ENCODE measurements around the gene C2CD4C.
"Not testable (repeated sequence)": the region's sequence is repeated elsewhere in the genome, so short reads cannot be mapped to it uniquely, and the experiment has no call there.

The C2CD4C gene

GRCh38 chr19:390386-391206 lies 18.4 kb downstream of the C2CD4C start:
- DNase-seq, result no peak
- no peak overlapping the region for H3K4me3 ChIP-seq (ENCODE audit: insufficient read depth, low read depth, low read length, poor library complexity, severe bottlenecking)
- H3K9me3 ChIP-seq (ENCODE audit: control insufficient read depth, low read length), result no peaks in the 10 kb centered on the region
- H3K27me3 ChIP-seq (replicated peaks; ENCODE audit: control insufficient read depth, insufficient read depth, low read length, poor library complexity, severe bottlenecking), result no peaks in the 10 kb centered on the region
- no peaks in the 10 kb centered on the region for H3K36me3 ChIP-seq (ENCODE audit: control insufficient read depth, insufficient read depth, low read length)
- no peaks in the 10 kb centered on the region for H3K4me1 ChIP-seq (ENCODE audit: control insufficient read depth, insufficient read depth, low read length, poor library complexity, severe bottlenecking)
- H3K27ac ChIP-seq (ENCODE audit: insufficient read depth, low read length, poor library complexity, severe bottlenecking), result no peak overlapping the region

DNA sequence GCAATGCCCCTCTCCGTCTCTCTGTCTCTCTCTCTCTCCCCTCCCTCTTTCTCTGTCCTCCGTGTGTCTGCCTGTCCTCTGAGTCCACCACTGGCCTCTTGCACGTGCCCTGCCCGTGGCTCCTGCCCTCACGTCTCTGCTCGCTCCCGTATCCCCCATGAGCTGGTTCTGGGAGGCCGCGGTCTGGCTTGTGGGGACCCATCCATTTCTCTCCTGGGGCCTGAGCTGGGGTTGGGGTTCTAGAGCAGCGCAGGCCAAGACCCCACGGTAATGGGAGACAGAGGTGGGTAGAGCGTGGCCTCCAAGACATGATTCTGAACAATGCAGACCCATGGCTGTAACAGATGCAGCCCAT lies 19.0 kb downstream of the C2CD4C start:
- no peaks in the 10 kb centered on the region for H3K36me3 ChIP-seq (ENCODE audit: control insufficient read depth, insufficient read depth, low read length)

GRCh38 chr19:389255-389934 lies 19.6 kb downstream of the C2CD4C start:
- Histone ChIP-seq H3K4me3 (ENCODE audit: insufficient read depth, low read depth, low read length, poor library complexity, severe bottlenecking) (no peak overlapping the region), H3K4me1 (ENCODE audit: control insufficient read depth, insufficient read depth, low read length, poor library complexity, severe bottlenecking) (no peaks in the 10 kb centered on the region), H3K27ac (ENCODE audit: insufficient read depth, low read length, poor library complexity, severe bottlenecking) (no peak overlapping the region), H3K9me3 (ENCODE audit: control insufficient read depth, low read length) (no peaks in the 10 kb centered on the region), H3K27me3 (replicated peaks; ENCODE audit: control insufficient read depth, insufficient read depth, low read length, poor library complexity, severe bottlenecking) (peaks cover 4% of the 10 kb centered on the region), H3K36me3 (ENCODE audit: control insufficient read depth, insufficient read depth, low read length) (no peaks in the 10 kb centered on the region)
- no peak for DNase-seq

More for the DNA sequence above, 19.0 kb downstream of the C2CD4C start:
- Histone ChIP-seq H3K4me1 (ENCODE audit: control insufficient read depth, insufficient read depth, low read length, poor library complexity, severe bottlenecking) (no peaks in the 10 kb centered on the region), H3K27me3 (replicated peaks; ENCODE audit: control insufficient read depth, insufficient read depth, low read length, poor library complexity, severe bottlenecking) (no peaks in the 10 kb centered on the region), H3K4me3 (ENCODE audit: insufficient read depth, low read depth, low read length, poor library complexity, severe bottlenecking) (no peak overlapping the region), H3K9me3 (ENCODE audit: control insufficient read depth, low read length) (no peaks in the 10 kb centered on the region), H3K27ac (ENCODE audit: insufficient read depth, low read length, poor library complexity, severe bottlenecking) (no peak overlapping the region)
- no peak for DNase-seq

GRCh38 chr19:388691-389090 lies 20.3 kb downstream of the C2CD4C start:
- H3K4me1 ChIP-seq (ENCODE audit: control insufficient read depth, insufficient read depth, low read length, poor library complexity, severe bottlenecking), result no peaks in the 10 kb centered on the region
- peaks cover 11% of the 10 kb centered on the region for H3K27me3 ChIP-seq (replicated peaks; ENCODE audit: control insufficient read depth, insufficient read depth, low read length, poor library complexity, severe bottlenecking)
- H3K4me3 ChIP-seq (ENCODE audit: insufficient read depth, low read depth, low read length, poor library complexity, severe bottlenecking), result no peak overlapping the region
- no peaks in the 10 kb centered on the region for H3K36me3 ChIP-seq (ENCODE audit: control insufficient read depth, insufficient read depth, low read length)
- H3K27ac ChIP-seq (ENCODE audit: insufficient read depth, low read length, poor library complexity, severe bottlenecking), result no peak overlapping the region
- no peaks in the 10 kb centered on the region for H3K9me3 ChIP-seq (ENCODE audit: control insufficient read depth, low read length)
- DNase-seq, result no peak

DNA sequence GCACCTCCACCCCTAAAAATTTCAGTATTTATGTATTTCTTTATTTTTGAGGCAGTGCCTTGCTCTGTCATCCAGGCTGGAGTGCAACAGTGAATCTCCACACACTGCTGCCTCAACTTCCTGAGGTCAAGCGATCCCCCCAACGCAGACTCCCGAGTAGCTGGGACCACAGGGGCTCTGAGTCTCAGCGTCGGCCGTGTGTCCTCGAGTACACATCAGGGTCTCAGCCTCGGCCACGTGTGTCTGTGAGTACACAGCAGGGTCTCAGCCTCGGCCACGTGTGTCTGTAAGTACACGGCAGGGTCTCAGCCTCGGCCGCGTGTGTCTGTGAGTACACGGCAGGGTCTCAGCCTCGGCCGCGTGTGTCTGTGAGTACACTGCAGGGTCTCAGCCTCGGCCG lies 21.2 kb downstream of the C2CD4C start:
- H3K9me3 ChIP-seq (ENCODE audit: control insufficient read depth, low read length), result no peaks in the 10 kb centered on the region
- H3K36me3 ChIP-seq (ENCODE audit: control insufficient read depth, insufficient read depth, low read length), result no peaks in the 10 kb centered on the region
- no peak overlapping the region for H3K4me3 ChIP-seq (ENCODE audit: insufficient read depth, low read depth, low read length, poor library complexity, severe bottlenecking)
- no peak overlapping the region for H3K27ac ChIP-seq (ENCODE audit: insufficient read depth, low read length, poor library complexity, severe bottlenecking)
- no peak for DNase-seq
- H3K4me1 ChIP-seq (ENCODE audit: control insufficient read depth, insufficient read depth, low read length, poor library complexity, severe bottlenecking), result peaks cover 2% of the 10 kb centered on the region
- H3K27me3 ChIP-seq (replicated peaks; ENCODE audit: control insufficient read depth, insufficient read depth, low read length, poor library complexity, severe bottlenecking), result peaks cover 20% of the 10 kb centered on the region

DNA sequence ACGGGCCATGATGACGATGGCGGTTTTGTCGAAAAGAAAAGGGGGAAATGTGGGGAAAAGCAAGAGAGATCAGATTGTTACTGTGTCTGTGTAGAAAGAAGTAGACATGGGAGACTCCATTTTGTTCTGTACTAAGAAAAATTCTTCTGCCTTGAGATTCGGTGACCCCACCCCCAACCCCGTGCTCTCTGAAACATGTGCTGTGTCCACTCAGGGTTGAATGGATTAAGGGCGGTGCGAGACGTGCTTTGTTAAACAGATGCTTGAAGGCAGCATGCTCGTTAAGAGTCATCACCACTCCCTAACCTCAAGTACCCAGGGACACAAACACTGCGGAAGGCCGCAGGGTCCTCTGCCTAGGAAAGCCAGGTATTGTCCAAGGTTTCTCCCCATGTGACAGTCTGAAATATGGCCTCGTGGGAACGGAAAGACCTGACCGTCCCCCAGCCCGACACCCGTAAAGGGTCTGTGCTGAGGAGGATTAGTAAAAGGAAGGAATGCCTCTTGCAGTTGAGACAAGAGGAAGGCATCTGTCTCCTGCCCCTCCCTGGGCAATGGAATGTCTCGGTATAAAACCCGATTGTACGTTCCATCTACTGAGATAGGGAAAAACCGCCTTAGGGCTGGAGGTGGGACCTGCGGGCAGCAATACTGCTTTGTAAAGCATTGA lies 22.2 kb downstream of the C2CD4C start:
- H3K9me3 ChIP-seq (ENCODE audit: control insufficient read depth, low read length); H3K36me3 ChIP-seq (ENCODE audit: control insufficient read depth, insufficient read depth, low read length); H3K4me3 ChIP-seq (ENCODE audit: insufficient read depth, low read depth, low read length, poor library complexity, severe bottlenecking); H3K27ac ChIP-seq (ENCODE audit: insufficient read depth, low read length, poor library complexity, severe bottlenecking); H3K4me1 ChIP-seq (ENCODE audit: control insufficient read depth, insufficient read depth, low read length, poor library complexity, severe bottlenecking); DNase-seq: not testable (repeated sequence)
- H3K27me3 ChIP-seq (replicated peaks; ENCODE audit: control insufficient read depth, insufficient read depth, low read length, poor library complexity, severe bottlenecking), result peaks cover 21% of the 10 kb centered on the region

GRCh38 chr19:386189-386588 lies 22.8 kb downstream of the C2CD4C start:
- not testable (repeated sequence) for H3K9me3 ChIP-seq (ENCODE audit: control insufficient read depth, low read length); H3K27ac ChIP-seq (ENCODE audit: insufficient read depth, low read length, poor library complexity, severe bottlenecking); H3K36me3 ChIP-seq (ENCODE audit: control insufficient read depth, insufficient read depth, low read length); H3K4me3 ChIP-seq (ENCODE audit: insufficient read depth, low read depth, low read length, poor library complexity, severe bottlenecking); DNase-seq; H3K4me1 ChIP-seq (ENCODE audit: control insufficient read depth, insufficient read depth, low read length, poor library complexity, severe bottlenecking)
- peaks cover 21% of the 10 kb centered on the region for H3K27me3 ChIP-seq (replicated peaks; ENCODE audit: control insufficient read depth, insufficient read depth, low read length, poor library complexity, severe bottlenecking)

DNA sequence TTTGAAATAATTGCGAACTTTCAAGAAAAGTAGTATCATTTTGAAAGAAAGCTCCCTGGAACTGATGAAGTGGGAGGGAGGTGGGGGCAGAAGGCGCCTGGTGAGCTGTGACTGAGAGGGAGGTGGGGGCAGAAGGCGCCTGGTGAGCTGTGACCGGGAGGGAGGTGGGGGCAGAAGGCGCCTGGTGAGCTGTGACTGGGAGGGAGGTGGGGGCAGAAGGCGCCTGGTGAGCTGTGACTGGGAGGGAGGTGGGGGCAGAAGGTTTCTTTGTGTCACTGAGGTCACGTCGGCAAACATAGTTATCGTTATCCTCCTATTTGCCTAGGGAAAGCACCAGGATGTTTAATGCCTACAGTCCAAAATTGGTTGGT lies 24.2 kb downstream of the C2CD4C start:
- Histone ChIP-seq H3K27ac (ENCODE audit: insufficient read depth, low read length, poor library complexity, severe bottlenecking) (no peak overlapping the region), H3K36me3 (ENCODE audit: control insufficient read depth, insufficient read depth, low read length) (no peaks in the 10 kb centered on the region), H3K4me3 (ENCODE audit: insufficient read depth, low read depth, low read length, poor library complexity, severe bottlenecking) (no peak overlapping the region), H3K27me3 (replicated peaks; ENCODE audit: control insufficient read depth, insufficient read depth, low read length, poor library complexity, severe bottlenecking) (peaks cover 21% of the 10 kb centered on the region), H3K4me1 (ENCODE audit: control insufficient read depth, insufficient read depth, low read length, poor library complexity, severe bottlenecking) (peaks cover 4% of the 10 kb centered on the region), H3K9me3 (ENCODE audit: control insufficient read depth, low read length) (no peaks in the 10 kb centered on the region)
- no peak for DNase-seq

GRCh38 chr19:383922-384798 lies 24.8 kb downstream of the C2CD4C start:
- no peak for DNase-seq
- H3K27me3 ChIP-seq (replicated peaks; ENCODE audit: control insufficient read depth, insufficient read depth, low read length, poor library complexity, severe bottlenecking), result peaks cover 21% of the 10 kb centered on the region
- H3K4me1 ChIP-seq (ENCODE audit: control insufficient read depth, insufficient read depth, low read length, poor library complexity, severe bottlenecking), result peaks cover 4% of the 10 kb centered on the region
- no peak overlapping the region for H3K27ac ChIP-seq (ENCODE audit: insufficient read depth, low read length, poor library complexity, severe bottlenecking)
- H3K4me3 ChIP-seq (ENCODE audit: insufficient read depth, low read depth, low read length, poor library complexity, severe bottlenecking), result no peak overlapping the region
- no peaks in the 10 kb centered on the region for H3K36me3 ChIP-seq (ENCODE audit: control insufficient read depth, insufficient read depth, low read length)
- no peaks in the 10 kb centered on the region for H3K9me3 ChIP-seq (ENCODE audit: control insufficient read depth, low read length)

All from effector memory CD4-positive, alpha-beta T cell (primary cell).